Breast epithelium (tissue), 4 donors: ENCODE data around the gene KRT24. TPM values are rescaled to one million over a fixed set of nuclear protein-coding genes. Genes with fewer than 3 reads are reported as not detected.

ENCODE experiments used
- DNase-seq, 2 donors: peaks; one replicate each; pipeline ENCODE4 v3.0.0-alpha.2; 2019; ENCODE audit warnings: low spot score in 2 of 2
- H3K27ac ChIP-seq, 2 donors: fragments of 200-600 bp; sonication (generic) in 1 of 2; one replicate each; pipeline ENCODE4 v1.5.1; 2016 to 2019; ENCODE audit warnings: mild to moderate bottlenecking in 1 of 2
- H3K27me3 ChIP-seq, 2 donors: fragments of 200-600 bp; sonication (generic) in 1 of 2; one replicate each; pipeline versions ENCODE4 v1.5.1 to v1.6.0; 2017 to 2019; ENCODE audit warnings: control low read depth in 1 of 2, mild to moderate bottlenecking in 1 of 2
- H3K36me3 ChIP-seq: fragments of 200-600 bp; one replicate; pipeline ENCODE4 v1.5.1; 2019
- H3K4me1 ChIP-seq, 2 donors: fragments of 200-600 bp; sonication (generic); one replicate each; pipeline ENCODE4 v1.5.1; 2016 to 2019; ENCODE audit warnings: control low read depth in 1 of 2
- H3K4me3 ChIP-seq, 3 donors: fragments of 200-600 bp; sonication (generic); 1 replicate in 2 of 3; 2 replicates in 1 of 3; pipeline ENCODE4 v1.5.1; 2016 to 2019; ENCODE audit warnings: mild to moderate bottlenecking in 3 of 3, moderate library complexity in 2 of 3
- H3K9me3 ChIP-seq, 2 donors: fragments of 200-600 bp; sonication (generic) in 1 of 2; one replicate each; pipeline ENCODE4 v1.5.1; 2016 to 2019; ENCODE audit warnings: control low read depth in 1 of 2
- CTCF ChIP-seq, 3 donors: fragments of 450-650 bp; IDR thresholded peaks; one replicate each; pipeline ENCODE4 v1.5.1; 2016 to 2017; ENCODE audit warnings: antibody characterized with exemption in 3 of 3, mild to moderate bottlenecking in 3 of 3, moderate library complexity in 3 of 3
- POLR2A ChIP-seq: fragments of 450-650 bp; IDR thresholded peaks from one replicate; pipeline ENCODE4 v1.6.1; 2016; ENCODE audit warnings: antibody characterized with exemption, mild to moderate bottlenecking, moderate library complexity
- POLR2AphosphoS5 ChIP-seq, 3 donors: sonication (generic); formaldehyde crosslinking; IDR thresholded peaks; one replicate each; pipeline ENCODE4 v1.6.1; 2017; ENCODE audit warnings: antibody characterized with exemption in 3 of 3
- intact Hi-C: fragments of 100-400 bp; cut with DNase I; formaldehyde crosslinking; loops from one replicate; pipeline ENCODE4 v1.15.1; 2023; ENCODE audit warnings: low total_unique reads
- total RNA-seq, 3 donors: library from RNA; depleted of rRNA; stranded (reverse); fragments of >200 nt; gene quantifications; one replicate each; pipeline ENCODE4 v1.1.0, GENCODE V29; 2016

KRT24 gene
- total RNA-seq, 3 donors from 2014 or later: not detected

GRCh38 chr17:40707745-40708144 lies 4.2 kb upstream of the KRT24 start:
- H3K9me3 ChIP-seq: no peaks in the 10 kb centered on the region
- DNase-seq: no peak
- no peak overlapping the region for H3K27ac ChIP-seq
- TF ChIP-seq POLR2AphosphoS5 (IDR thresholded peaks at IDR 0.05): peak in 1 of 3 donors; percentile 62
- TF ChIP-seq CTCF (IDR thresholded peaks at IDR 0.05): no peak
- intact Hi-C loops: no loop called here
- H3K27me3 ChIP-seq: no peaks in the 10 kb centered on the region
- H3K36me3 ChIP-seq: no peaks in the 10 kb centered on the region
- H3K4me3 ChIP-seq: no peak overlapping the region
- no peaks in the 10 kb centered on the region for H3K4me1 ChIP-seq

- DNase-seq: no peak
- no peaks in the 10 kb centered on the region for H3K27me3 ChIP-seq
- H3K4me3 ChIP-seq: no peak overlapping the region
- intact Hi-C loops: no loop called here
- TF ChIP-seq POLR2A: no peak
- no peaks in the 10 kb centered on the region for H3K36me3 ChIP-seq
- no peaks in the 10 kb centered on the region for H3K4me1 ChIP-seq
- no peak overlapping the region for H3K27ac ChIP-seq
- no peaks in the 10 kb centered on the region for H3K9me3 ChIP-seq
These were observed 2.0 kb upstream of the KRT24 start for GRCh38 chr17:40705584-40705983.

GRCh38 chr17:40702271-40702670 lies 1.3 kb downstream of the KRT24 start:
- Histone ChIP-seq H3K27ac (no peak overlapping the region), H3K9me3 (no peaks in the 10 kb centered on the region), H3K4me1 (no peaks in the 10 kb centered on the region), H3K27me3 (no peaks in the 10 kb centered on the region), H3K36me3 (no peaks in the 10 kb centered on the region), H3K4me3 (no peak overlapping the region)
- intact Hi-C loops: no loop called here
- no peak for DNase-seq
- no peak for TF ChIP-seq POLR2A

- Histone ChIP-seq H3K36me3 (no peaks in the 10 kb centered on the region), H3K4me1 (peaks cover 0 to 6% of the 10 kb centered on the region in 2 donors), H3K27me3 (no peaks in the 10 kb centered on the region), H3K4me3 (no peak overlapping the region), H3K9me3 (no peaks in the 10 kb centered on the region), H3K27ac (no peak overlapping the region)
- TF ChIP-seq CTCF (IDR thresholded peaks at IDR 0.05) (no peak), POLR2A (no peak), POLR2AphosphoS5 (IDR thresholded peaks at IDR 0.05) (no peak)
- DNase-seq: no peak
- intact Hi-C loops: no loop called here
These were observed 3.7 kb downstream of the KRT24 start for GRCh38 chr17:40699853-40700252.

- Histone ChIP-seq H3K4me1 (peaks cover 0 to 6% of the 10 kb centered on the region in 2 donors), H3K9me3 (no peaks in the 10 kb centered on the region), H3K4me3 (no peak overlapping the region), H3K27me3 (no peaks in the 10 kb centered on the region), H3K36me3 (no peaks in the 10 kb centered on the region), H3K27ac (no peak overlapping the region)
- TF ChIP-seq CTCF (IDR thresholded peaks at IDR 0.05) (no peak), POLR2AphosphoS5 (IDR thresholded peaks at IDR 0.05) (no peak), POLR2A (no peak)
- no peak for DNase-seq
- intact Hi-C loops: no loop called here
These were observed 4.2 kb downstream of the KRT24 start for GRCh38 chr17:40699371-40699770.

- H3K4me1 ChIP-seq: peaks cover 0 to 6% of the 10 kb centered on the region in 2 donors
- H3K4me3 ChIP-seq: no peak overlapping the region
- no peaks in the 10 kb centered on the region for H3K9me3 ChIP-seq
- no peaks in the 10 kb centered on the region for H3K27me3 ChIP-seq
- TF ChIP-seq CTCF (IDR thresholded peaks at IDR 0.05) (no peak), POLR2A (no peak), POLR2AphosphoS5 (IDR thresholded peaks at IDR 0.05) (no peak)
- intact Hi-C loops: no loop called here
- no peaks in the 10 kb centered on the region for H3K36me3 ChIP-seq
- DNase-seq: no peak
- no peak overlapping the region for H3K27ac ChIP-seq
These were observed 6.3 kb downstream of the KRT24 start for GRCh38 chr17:40697297-40697696.
